Measurements from ENCODE around the gene ATP8B4.

DNA sequence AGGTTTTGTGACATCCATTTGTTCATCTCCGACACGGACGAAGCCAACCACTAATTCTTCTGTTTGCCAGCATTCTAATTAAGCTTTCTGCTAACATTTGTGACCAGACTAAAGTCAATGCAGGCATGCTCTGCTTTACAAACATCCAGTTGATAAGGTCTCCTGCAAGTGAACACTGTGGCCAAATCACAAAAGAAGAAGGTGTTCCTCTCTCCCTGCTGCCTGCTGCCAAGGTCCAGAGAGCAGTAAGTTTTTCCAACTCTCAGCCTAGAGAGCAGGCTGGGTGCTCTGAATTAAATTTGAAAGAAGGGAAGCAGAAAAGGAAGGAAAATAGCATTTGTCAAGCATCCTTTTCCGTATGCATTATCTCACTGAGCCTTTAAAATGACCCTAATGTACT lies 133.6 kb downstream of the ATP8B4 start:
- TF ChIP-seq CTCF (IDR thresholded peaks at IDR 0.05) (no peak), POLR2A (IDR thresholded peaks at IDR 0.05) (no peak)
